Measurements from ENCODE around the gene MED4.
A peak's percentile ranks its signal among the peaks of the same experiment; 100 is the strongest.

Gene MED4

DNA sequence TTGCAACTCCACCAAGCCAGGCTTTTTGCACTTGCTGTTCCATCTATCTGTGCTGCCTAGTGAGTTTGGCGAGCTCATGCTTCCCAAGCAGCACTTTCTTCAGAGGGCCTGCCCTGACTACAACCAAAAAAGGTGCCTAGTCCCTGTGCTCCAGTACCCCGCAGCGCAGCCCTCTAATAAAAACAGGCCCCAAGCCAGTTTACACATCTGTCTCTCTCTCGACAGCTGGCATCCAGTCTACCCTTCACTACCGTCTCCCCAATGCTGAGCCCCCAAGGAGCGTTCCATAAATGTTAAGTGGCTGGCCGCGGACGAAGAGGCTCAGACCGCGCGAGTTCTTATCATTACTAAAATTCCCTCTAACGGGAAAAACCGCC lies 512 bp downstream of the MED4 start:
- H3K4me1 ChIP-seq = peaks cover 0 to 38% (median 24%) of the 10 kb centered on the region in 4 donors
- TF ChIP-seq, protein P1, sequence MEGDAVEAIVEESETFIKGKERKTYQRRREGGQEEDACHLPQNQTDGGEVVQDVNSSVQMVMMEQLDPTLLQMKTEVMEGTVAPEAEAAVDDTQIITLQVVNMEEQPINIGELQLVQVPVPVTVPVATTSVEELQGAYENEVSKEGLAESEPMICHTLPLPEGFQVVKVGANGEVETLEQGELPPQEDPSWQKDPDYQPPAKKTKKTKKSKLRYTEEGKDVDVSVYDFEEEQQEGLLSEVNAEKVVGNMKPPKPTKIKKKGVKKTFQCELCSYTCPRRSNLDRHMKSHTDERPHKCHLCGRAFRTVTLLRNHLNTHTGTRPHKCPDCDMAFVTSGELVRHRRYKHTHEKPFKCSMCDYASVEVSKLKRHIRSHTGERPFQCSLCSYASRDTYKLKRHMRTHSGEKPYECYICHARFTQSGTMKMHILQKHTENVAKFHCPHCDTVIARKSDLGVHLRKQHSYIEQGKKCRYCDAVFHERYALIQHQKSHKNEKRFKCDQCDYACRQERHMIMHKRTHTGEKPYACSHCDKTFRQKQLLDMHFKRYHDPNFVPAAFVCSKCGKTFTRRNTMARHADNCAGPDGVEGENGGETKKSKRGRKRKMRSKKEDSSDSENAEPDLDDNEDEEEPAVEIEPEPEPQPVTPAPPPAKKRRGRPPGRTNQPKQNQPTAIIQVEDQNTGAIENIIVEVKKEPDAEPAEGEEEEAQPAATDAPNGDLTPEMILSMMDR (IDR thresholded peaks at IDR 0.05) = no peak
- DNase-seq = no peak
- H3K9me3 ChIP-seq = no peaks in the 10 kb centered on the region
- no peaks in the 10 kb centered on the region for H3K27me3 ChIP-seq
- H3K27ac ChIP-seq = peak overlapping the region; percentile 87 to 93
- H3K4me3 ChIP-seq = peak overlapping the region; percentile 72 to 95
- no peaks in the 10 kb centered on the region for H3K36me3 ChIP-seq
- intact Hi-C loops (cut with DNase I; ENCODE audit: low total_unique reads) = loop anchor here (2.0 kb wide), 1 partner anchor 206 kb away; no protein-coding TSS in a partner anchor

DNA sequence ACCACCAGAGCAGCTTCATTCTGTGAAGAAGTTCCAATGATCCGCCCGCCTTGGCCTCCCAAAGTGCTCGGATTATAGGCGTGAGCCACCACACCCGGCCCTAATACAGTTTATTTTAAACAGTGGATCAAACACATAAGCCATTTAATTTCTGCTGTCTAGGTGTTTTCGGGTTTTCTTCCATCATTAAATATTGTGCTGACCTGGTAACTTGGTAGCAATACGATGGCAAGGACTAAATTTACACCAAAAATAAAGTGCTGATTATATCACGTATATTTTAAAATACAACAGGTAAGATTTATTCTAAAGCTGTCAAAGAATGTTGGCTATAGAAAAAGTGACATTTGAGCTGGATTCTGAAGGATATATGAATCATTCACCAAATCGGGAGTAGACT lies 1.3 kb downstream of the MED4 start:
- no peaks in the 10 kb centered on the region for H3K9me3 ChIP-seq
- intact Hi-C loops (cut with DNase I; ENCODE audit: low total_unique reads) = no loop called here
- H3K4me1 ChIP-seq = peaks cover 0 to 43% (median 24%) of the 10 kb centered on the region in 4 donors
- H3K4me3 ChIP-seq = peak overlapping the region; percentile 72 to 95
- DNase-seq = no peak
- H3K36me3 ChIP-seq = no peaks in the 10 kb centered on the region
- TF ChIP-seq, protein P1 (IDR thresholded peaks at IDR 0.05) = no peak
- H3K27me3 ChIP-seq = no peaks in the 10 kb centered on the region
- H3K27ac ChIP-seq = no peak overlapping the region

DNA sequence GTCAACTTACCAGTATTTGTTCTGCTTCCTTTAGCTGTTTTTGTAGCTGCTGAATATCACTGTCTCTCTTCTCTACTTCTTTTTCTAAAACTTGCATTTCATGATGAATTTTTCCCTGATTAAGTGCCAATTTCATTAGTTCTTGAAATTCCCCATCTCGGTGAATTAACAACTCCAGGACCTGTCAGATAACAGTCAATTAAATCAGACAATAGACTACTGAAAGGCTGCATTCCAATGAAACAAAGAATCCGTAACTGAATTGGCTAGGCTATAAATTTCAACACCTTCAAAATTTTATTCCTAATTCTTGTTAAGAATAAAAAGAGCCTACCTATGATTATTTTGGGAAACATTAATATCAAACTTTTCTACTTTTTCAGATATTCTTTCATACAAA lies 8.6 kb downstream of the MED4 start:
- no peak overlapping the region for H3K27ac ChIP-seq
- no peak for DNase-seq
- TF ChIP-seq, protein P1 (IDR thresholded peaks at IDR 0.05) = no peak
- H3K9me3 ChIP-seq = no peaks in the 10 kb centered on the region
- no peaks in the 10 kb centered on the region for H3K27me3 ChIP-seq
- H3K36me3 ChIP-seq = peaks cover 36 to 47% (median 36%) of the 10 kb centered on the region in 3 donors
- intact Hi-C loops (cut with DNase I; ENCODE audit: low total_unique reads) = no loop called here
- peaks cover 0 to 18% (median 6%) of the 10 kb centered on the region in 4 donors for H3K4me1 ChIP-seq
- no peak overlapping the region for H3K4me3 ChIP-seq

DNA sequence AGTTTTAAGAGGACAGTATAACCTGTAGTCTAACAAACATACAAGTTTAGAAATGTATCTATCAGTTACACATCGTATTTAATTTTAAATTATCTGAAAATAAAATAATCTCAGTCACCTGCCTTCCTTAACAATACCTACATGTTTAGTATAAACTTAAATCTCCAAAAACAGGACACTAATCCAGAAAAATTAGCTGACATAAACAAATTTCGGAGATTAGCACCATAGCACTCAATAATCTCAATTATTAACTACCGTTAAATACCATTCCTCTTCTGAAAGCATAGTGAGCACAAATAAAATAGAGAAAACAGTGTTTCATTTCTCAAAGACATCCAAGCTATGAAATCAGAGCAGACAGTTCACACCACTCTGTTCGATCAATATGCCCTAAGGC lies 13.2 kb downstream of the MED4 start:
- H3K27me3 ChIP-seq = no peaks in the 10 kb centered on the region
- TF ChIP-seq, protein P1 (IDR thresholded peaks at IDR 0.05) = no peak
- intact Hi-C loops (cut with DNase I; ENCODE audit: low total_unique reads) = no loop called here
- H3K9me3 ChIP-seq = no peaks in the 10 kb centered on the region
- DNase-seq = no peak
- H3K27ac ChIP-seq = no peak overlapping the region
- peaks cover 75 to 82% (median 78%) of the 10 kb centered on the region in 3 donors for H3K36me3 ChIP-seq
- no peaks in the 10 kb centered on the region for H3K4me1 ChIP-seq
- H3K4me3 ChIP-seq = no peak overlapping the region

DNA sequence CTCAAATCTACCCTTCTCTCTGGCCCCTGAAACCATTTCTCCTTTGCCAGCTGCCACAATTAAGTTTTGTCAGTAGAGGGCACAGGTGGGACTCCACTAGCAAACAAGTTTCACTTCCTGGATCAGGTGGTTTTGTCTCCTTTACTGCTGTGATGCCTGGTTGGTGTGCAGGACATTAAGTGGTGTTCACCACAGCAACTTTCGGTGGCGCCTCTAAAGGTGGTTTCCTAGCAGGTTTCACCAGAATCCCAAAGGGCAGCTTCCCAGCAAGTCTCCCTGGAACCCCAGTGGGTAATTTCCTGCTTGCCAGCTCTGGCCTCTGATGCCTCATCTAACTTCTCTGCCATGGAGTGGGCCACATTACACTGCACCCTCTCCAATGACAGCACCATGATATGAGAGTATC lies 16.6 kb downstream of the MED4 start:
- TF ChIP-seq, protein P1 (IDR thresholded peaks at IDR 0.05) = no peak
- no peaks in the 10 kb centered on the region for H3K4me1 ChIP-seq
- H3K27me3 ChIP-seq = no peaks in the 10 kb centered on the region
- intact Hi-C loops (cut with DNase I; ENCODE audit: low total_unique reads) = no loop called here
- DNase-seq = no peak
- no peak overlapping the region for H3K27ac ChIP-seq
- no peaks in the 10 kb centered on the region for H3K9me3 ChIP-seq
- H3K36me3 ChIP-seq = peaks cover 93 to 95% (median 93%) of the 10 kb centered on the region in 3 donors
- H3K4me3 ChIP-seq = no peak overlapping the region

GRCh38 chr13:48074006-48074405 lies 20.9 kb downstream of the MED4 start:
- intact Hi-C loops (cut with DNase I; ENCODE audit: low total_unique reads) = no loop called here
- H3K36me3 ChIP-seq = peaks cover 95 to 100% (median 98%) of the 10 kb centered on the region in 3 donors
- DNase-seq = no peak
- TF ChIP-seq, protein P1 (IDR thresholded peaks at IDR 0.05) = no peak
- no peaks in the 10 kb centered on the region for H3K4me1 ChIP-seq
- H3K27ac ChIP-seq = no peak overlapping the region
- H3K27me3 ChIP-seq = no peaks in the 10 kb centered on the region
- H3K4me3 ChIP-seq = no peak overlapping the region
- H3K9me3 ChIP-seq = peaks cover 2 to 20% (median 15%) of the 10 kb centered on the region in 3 donors

Measured in tibial artery (tissue), 4 donors.